HepG2 (cell line): ENCODE measurements around the gene SIGLEC1. TPM values are rescaled to one million over a fixed set of nuclear protein-coding genes. Genes with fewer than 3 reads are reported as not detected.
A peak's percentile ranks its signal among the peaks of the same experiment; 100 is the strongest.

Source experiments
- ATAC-seq: fragments of 200-7000 bp; cut with Tn5 transposase; 3 replicates; pipeline ENCODE4 v1.9.1; 2020; ENCODE audit warnings: mild to moderate bottlenecking, moderate library complexity
- BruUV-seq: library from RNA; stranded (reverse); fragments of 400-500 nt; replicated peaks from 2 replicates; lab custom pipeline; 2021; lab: Mats Ljungman, UMichigan
- CTCF ChIA-PET: fragments of 300-600 bp; formaldehyde crosslinking; extraction: SDS; loops from one replicate; lab custom pipeline; 2021; ENCODE audit warnings: low total read pairs, inconsistent platforms, low intra/inter-chr PET ratio; lab: Yijun Ruan, JAX
- POLR2A ChIA-PET: fragments of 350-600 bp; sonication (Branson Sonifier 250); formaldehyde crosslinking; loops from one replicate; lab custom pipeline; 2020; ENCODE audit warnings: antibody characterized with exemption, inconsistent platforms; lab: Yijun Ruan, JAX
- DNase-seq: peaks from one replicate; pipeline ENCODE4 v3.0.0-alpha.2; 2015; ENCODE audit warnings: low spot score
- FAIRE-seq: peaks from 3 replicates; lab custom pipeline; 2011; peaks lifted over from hg19 to GRCh38; lab: Jason Lieb, UNC
- H2AFZ ChIP-seq: one replicate; pipeline ENCODE4 v1.6.1; 2011; ENCODE audit warnings: low read length, inconsistent platforms
- H3K27ac ChIP-seq: fragments of 300-600 bp; 3 replicates; pipeline ENCODE4 v1.8.0; 2011; ENCODE audit warnings: mixed run types, mild to moderate bottlenecking, mixed read lengths, low read length, inconsistent platforms; ENCODE audit not compliant: insufficient read depth; ENCODE audit errors: extremely low read length
- H3K27me3 ChIP-seq, 2 experiments: fragments of 200-600 bp in 1 of 2; 2 replicates in 1 of 2; 3 replicates in 1 of 2; pipeline versions ENCODE4 v1.6.0 to v1.8.0; 2011; ENCODE audit warnings: low read length in 2 of 2, mild to moderate bottlenecking in 2 of 2, moderate library complexity in 2 of 2, inconsistent platforms in 1 of 2; ENCODE audit not compliant: insufficient read depth in 2 of 2, control insufficient read depth in 1 of 2
- H3K36me3 ChIP-seq, 2 experiments: fragments of 200-600 bp in 1 of 2; replicated peaks in 1 of 2; 2 replicates in 1 of 2; 3 replicates in 1 of 2; pipeline versions ENCODE4 v1.5.1 to v1.8.0; 2011; ENCODE audit warnings: low read length in 2 of 2, inconsistent platforms in 1 of 2; ENCODE audit not compliant: insufficient read depth in 2 of 2, control insufficient read depth in 1 of 2
- H3K4me1 ChIP-seq: 2 replicates; pipeline ENCODE4 v1.5.1; 2012; ENCODE audit warnings: low read length, inconsistent platforms; ENCODE audit not compliant: insufficient read depth
- H3K4me2 ChIP-seq: 2 replicates; pipeline ENCODE4 v1.6.0; 2011; ENCODE audit warnings: low read depth, low read length, inconsistent platforms
- H3K4me3 ChIP-seq, 3 experiments: fragments of 200-600 bp in 1 of 3; sonication (generic), shearing (Covaris generic) in 1 of 3; replicated peaks in 1 of 3; 2 replicates each; pipeline ENCODE4 v1.5.1; 2011 to 2016; ENCODE audit warnings: low read length in 3 of 3, inconsistent platforms in 2 of 3, low read depth in 2 of 3, mild to moderate bottlenecking in 2 of 3, control low read depth in 1 of 3, mixed read lengths in 1 of 3; ENCODE audit not compliant: insufficient read depth in 1 of 3
- H3K79me2 ChIP-seq: one replicate; pipeline ENCODE4 v1.6.1; 2011; ENCODE audit warnings: low read length, inconsistent platforms; ENCODE audit not compliant: insufficient read depth
- H3K9ac ChIP-seq: 2 replicates; pipeline ENCODE4 v1.6.0; 2011; ENCODE audit warnings: mild to moderate bottlenecking, low read depth, low read length, inconsistent platforms; ENCODE audit not compliant: insufficient read depth
- H3K9me3 ChIP-seq: 2 replicates; pipeline ENCODE4 v1.5.1; 2012; ENCODE audit warnings: mild to moderate bottlenecking, low read length
- H4K20me1 ChIP-seq: 2 replicates; pipeline ENCODE4 v1.6.0; 2011; ENCODE audit warnings: inconsistent platforms, mild to moderate bottlenecking, low read length, moderate library complexity; ENCODE audit not compliant: insufficient read depth
- EEA1 ChIP-seq: sonication (generic); formaldehyde crosslinking; IDR thresholded peaks from 2 replicates; pipeline ENCODE4 v1.5.1; 2020; ENCODE audit warnings: mild to moderate bottlenecking, missing genetic modification reagents, borderline replicate concordance
- FOXO4 ChIP-seq: sonication (generic); formaldehyde crosslinking; conservative IDR thresholded peaks from 2 replicates; pipeline ENCODE4 v1.8.1; 2023; ENCODE audit warnings: missing genetic modification reagents
- NRL ChIP-seq: sonication (generic); formaldehyde crosslinking; IDR thresholded peaks from 2 replicates; pipeline ENCODE4 v1.5.0; 2020; ENCODE audit warnings: missing genetic modification reagents, mild to moderate bottlenecking, moderate library complexity, borderline replicate concordance
- RXRB ChIP-seq: IDR thresholded peaks from 2 replicates; pipeline ENCODE4 v1.6.1; 2016; ENCODE audit warnings: borderline replicate concordance, missing genetic modification reagents, missing compliant biosample characterization
- SP4 ChIP-seq: sonication (generic); formaldehyde crosslinking; IDR thresholded peaks from 2 replicates; pipeline ENCODE4 v1.8.1; 2023; ENCODE audit warnings: mild to moderate bottlenecking, missing genetic modification reagents
- SRSF1 ChIP-seq: fragments of 200-400 bp; formaldehyde crosslinking; optimal IDR thresholded peaks from 2 replicates; pipeline ENCODE3; 2017; ENCODE audit warnings: mild to moderate bottlenecking, low read depth, low read length, moderate library complexity
- ZNF274 ChIP-seq: sonication (generic); formaldehyde crosslinking; IDR thresholded peaks from 2 replicates; pipeline ENCODE4 v1.5.1; 2020; ENCODE audit warnings: mild to moderate bottlenecking, missing genetic modification reagents
- ZNF362 ChIP-seq: sonication (generic); formaldehyde crosslinking; IDR thresholded peaks from 2 replicates; pipeline ENCODE4 v1.4.0; 2020; ENCODE audit warnings: missing genetic modification reagents, mild to moderate bottlenecking, borderline replicate concordance
- ZNF468 ChIP-seq: sonication (generic); formaldehyde crosslinking; IDR thresholded peaks from 2 replicates; pipeline ENCODE4 v1.8.0; 2022; ENCODE audit warnings: mild to moderate bottlenecking, moderate library complexity, missing genetic modification reagents
- ZNF496 ChIP-seq: sonication (generic); formaldehyde crosslinking; IDR thresholded peaks from 2 replicates; pipeline ENCODE4 v1.8.1; 2023; ENCODE audit warnings: mild to moderate bottlenecking, moderate library complexity, missing genetic modification reagents; ENCODE audit not compliant: insufficient replicate concordance
- ZNF709 ChIP-seq: sonication (generic); formaldehyde crosslinking; IDR thresholded peaks from 2 replicates; pipeline ENCODE4 v1.5.0; 2020; ENCODE audit warnings: mild to moderate bottlenecking, missing genetic modification reagents
- WGBS: methylation state at CpG from one replicate; pipeline ENCODE4 v1.1.6; 2017; ENCODE audit warnings: low lambda C conversion rate; 5-methylcytosine and 5-hydroxymethylcytosine counted together
- in situ Hi-C: cut with HindIII; loops from 2 replicates; pipeline ENCODE4 v1.10.0; 2017; ENCODE audit warnings: low pct_unique_long_range_greater_than_20kb; ENCODE audit not compliant: extremely low pct_ligation_motif_present
- intact Hi-C: fragments of 100-400 bp; cut with micrococcal nuclease; formaldehyde crosslinking; loops from one replicate; pipeline ENCODE4 v1.10.0; 2022; ENCODE audit not compliant: unreplicated experiment
- polyA plus RNA-seq, 8 experiments: library from polyadenylated mRNA; depleted of rRNA in 3 of 8; stranded (reverse) in 7 of 8; unstranded in 1 of 8; fragments of >200 nt; fragmentation: Illumina TruSeq in 4 of 8; extraction: Trizol in 4 of 8; gene quantifications; 2 replicates each; pipeline versions ENCODE4 v1.2.1 to v1.2.3, GENCODE V29; 2011 to 2016; ENCODE audit warnings: low read depth in 4 of 8, missing spikeins in 1 of 8, mixed read lengths in 1 of 8; ENCODE audit not compliant: insufficient read depth in 1 of 8
- total RNA-seq, 5 experiments: library from RNA; depleted of rRNA; stranded (reverse); fragments of >200 nt; fragmentation: Illumina TruSeq; extraction: Trizol; gene quantifications; 2 replicates each; pipeline ENCODE4 v1.2.3, GENCODE V29; 2016; ENCODE audit warnings: low read depth in 1 of 5

The SIGLEC1 gene
- total and polyA plus RNA-seq, 2 of the 13 experiments (the other 11 are each of a cell fraction or from before 2014, with no cell fraction given) = 0.01 TPM; not detected in 1

- in situ Hi-C loops (no loop called here), intact Hi-C loops (no loop called here)
- FAIRE-seq (no peak), DNase-seq (no peak), ATAC-seq (no peak)
- Histone ChIP-seq H3K36me3 (no peaks in the 10 kb centered on the region), H2AFZ (no peak overlapping the region), H3K4me3 (no peak overlapping the region), H3K9ac (no peak overlapping the region), H3K27me3 (peaks cover 10 to 36% of the 10 kb centered on the region in 2 experiments), H4K20me1 (no peaks in the 10 kb centered on the region), H3K4me1 (peaks cover 62% of the 10 kb centered on the region), H3K27ac (no peak overlapping the region), H3K79me2 (no peaks in the 10 kb centered on the region), H3K9me3 (no peaks in the 10 kb centered on the region), H3K4me2 (no peak overlapping the region)
- WGBS = 2% methylated on average over 4 of the region's 7 CpGs
- TF ChIP-seq ZNF709 (CRISPR knock-in tag) = no peak
- TF ChIP-seq NRL (CRISPR knock-in tag) = peak; percentile 43; the same call in 1 of the 2 replicates
- ChIA-PET CTCF (no interaction called here), POLR2A (interaction anchor here (2.7 kb wide), 1 partner anchor 8 kb away, joined by 13 read pairs; no protein-coding TSS in a partner anchor)
- no TSS peak for BruUV-seq
Observed at GRCh38 chr20:3741836-3742458, 29.5 kb upstream of the SIGLEC1 start.

- 59% methylated on average over 13 of the region's 15 CpGs for WGBS
- peak overlapping the region; percentile 47 for H2AFZ ChIP-seq
- TF ChIP-seq FOXO4 (CRISPR knock-in tag) (0 out of 2 replicates have a peak, but pooled peaks have one; percentile 49), ZNF468 (no peak), ZNF496 (no peak), SRSF1 (peak; percentile 50), ZNF362 (CRISPR knock-in tag) (no peak), RXRB (CRISPR knock-in tag) (no peak), ZNF274 (CRISPR knock-in tag) (no peak), SP4 (peak; percentile 16; the same call in 1 of the 2 replicates), EEA1 (CRISPR knock-in tag) (peak; percentile 60; the same call in 1 of the 2 replicates)
Observed at GRCh38 chr20:3740615-3741301, 28.4 kb upstream of the SIGLEC1 start.

More at GRCh38 chr20:3740615-3741301, 28.4 kb upstream of the SIGLEC1 start:
- FAIRE-seq (no peak), ATAC-seq (no peak; the same call in 2 of the 3 replicates), DNase-seq (no peak)
- Histone ChIP-seq H4K20me1 (no peaks in the 10 kb centered on the region), H3K4me1 (peaks cover 57% of the 10 kb centered on the region), H3K9me3 (no peaks in the 10 kb centered on the region), H3K4me2 (peak overlapping the region; percentile 52), H3K4me3 (no peak overlapping the region), H3K79me2 (no peaks in the 10 kb centered on the region), H3K27ac (no peak overlapping the region), H3K27me3 (peaks cover 7 to 29% of the 10 kb centered on the region in 2 experiments), H3K9ac (0 out of 2 replicates have a peak overlapping the region, but pooled peaks have one; percentile 2), H3K36me3 (no peaks in the 10 kb centered on the region)
- in situ Hi-C loops (no loop called here), intact Hi-C loops (no loop called here)
- BruUV-seq = no TSS peak
- ChIA-PET POLR2A (interaction anchor here (1.5 to 2.7 kb wide), 3 partner anchors 9 to 80 kb away, joined by 6 to 13 read pairs (median 7); partner anchors contain the start of genes ADISSP and AP5S1), CTCF (interaction anchor here (0.6 kb wide), 1 partner anchor 25 kb away, joined by 3 read pairs; no protein-coding TSS in a partner anchor)
